ENCODE results near the gene ITPR3. TPM values are rescaled to one million over a fixed set of nuclear protein-coding genes. Genes with fewer than 3 reads are reported as not detected.

ITPR3 gene
- total and polyA plus RNA-seq, 4 donors, result 6.0 to 11.9 (median 8.7) TPM

DNA sequence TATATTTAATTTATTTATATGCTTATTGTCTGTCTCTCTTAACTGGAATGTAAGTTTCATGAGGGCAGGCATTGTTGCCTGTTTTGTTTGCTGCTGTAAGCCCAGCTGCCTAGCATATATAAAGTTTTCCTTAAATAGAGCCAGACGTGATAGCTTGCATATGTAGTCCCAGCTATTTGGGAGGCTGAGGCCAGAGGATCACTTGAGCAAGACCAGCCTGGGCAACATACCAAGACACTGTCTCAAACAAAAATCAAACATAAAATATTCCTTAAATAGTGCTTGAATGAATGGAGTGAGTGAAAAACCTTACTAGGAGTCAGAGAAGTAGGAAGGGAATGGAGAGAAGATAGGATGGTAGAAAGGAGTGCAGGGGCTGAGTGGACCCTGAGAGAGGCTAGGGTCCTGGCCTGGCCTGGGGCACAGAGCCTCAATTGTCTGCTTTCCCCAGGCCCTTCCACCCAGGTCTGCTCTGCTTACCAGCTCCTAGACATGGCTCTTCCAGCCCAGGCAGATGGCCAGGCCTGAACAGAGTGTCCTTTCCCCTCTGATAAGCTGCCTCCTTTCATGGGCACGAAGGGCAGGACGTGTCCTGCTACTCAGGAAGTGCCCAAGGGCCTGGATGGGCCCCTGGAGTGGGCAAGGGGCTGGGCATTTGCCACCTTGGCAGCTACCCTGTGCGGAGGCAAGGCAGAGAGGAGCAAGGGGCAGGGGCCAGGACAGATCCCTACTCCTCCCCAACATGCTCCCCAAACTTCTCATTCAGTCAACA is 23.4 kb upstream of the ITPR3 start:
- H3K4me3 ChIP-seq (ENCODE audit: low read depth, low read length), result no peak overlapping the region
- 80% methylated on average over 3 of the region's 4 CpGs for WGBS (ENCODE audit: insufficient coverage)
- H3K36me3 ChIP-seq (ENCODE audit: control insufficient read depth, insufficient read depth, low read length), result no peaks in the 10 kb centered on the region
- DNase-seq (ENCODE audit: low read depth in 4 of 6, low spot score in 6 of 6), result no peak
- H3K9me3 ChIP-seq (ENCODE audit: control insufficient read depth, insufficient read depth, low read length), result no peaks in the 10 kb centered on the region
- H3K27me3 ChIP-seq (ENCODE audit: control insufficient read depth, insufficient read depth, low read length), result peaks cover 7% of the 10 kb centered on the region
- H3K27ac ChIP-seq (ENCODE audit: low read depth, low read length), result no peak overlapping the region
- peaks cover 16% of the 10 kb centered on the region for H3K4me1 ChIP-seq (ENCODE audit: control insufficient read depth, insufficient read depth, low read length)

DNA sequence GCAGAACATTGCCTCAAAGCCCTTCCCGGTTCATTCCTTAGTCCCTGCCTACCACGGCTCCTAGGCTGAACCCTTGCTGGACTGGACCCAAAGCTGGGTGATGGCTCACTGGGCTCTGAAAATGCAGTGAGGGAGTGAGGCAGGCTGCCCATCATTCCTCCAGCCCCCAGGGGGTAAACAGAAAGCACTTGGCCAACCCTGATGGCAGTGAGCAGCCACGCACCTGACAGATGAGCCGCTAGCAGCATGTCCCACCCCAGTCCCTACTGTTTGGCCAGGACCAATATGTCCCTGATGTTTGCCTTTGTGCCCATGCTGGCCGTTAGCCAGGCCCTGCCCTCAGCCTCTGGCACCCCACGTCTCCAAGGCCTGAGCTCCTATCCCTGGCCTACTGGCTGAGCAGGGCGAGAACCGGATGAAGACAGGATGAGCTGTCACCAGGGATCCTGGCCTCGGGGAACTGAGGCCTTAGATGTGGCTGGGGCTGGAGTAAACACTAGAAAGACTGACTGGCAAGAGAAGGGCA is 21.6 kb upstream of the ITPR3 start:
- Histone ChIP-seq H3K36me3 (ENCODE audit: control insufficient read depth, insufficient read depth, low read length) (no peaks in the 10 kb centered on the region), H3K9me3 (ENCODE audit: control insufficient read depth, insufficient read depth, low read length) (no peaks in the 10 kb centered on the region), H3K27me3 (ENCODE audit: control insufficient read depth, insufficient read depth, low read length) (no peaks in the 10 kb centered on the region), H3K27ac (ENCODE audit: low read depth, low read length) (no peak overlapping the region), H3K4me3 (ENCODE audit: low read depth, low read length) (no peak overlapping the region), H3K4me1 (ENCODE audit: control insufficient read depth, insufficient read depth, low read length) (peaks cover 5% of the 10 kb centered on the region)
- DNase-seq (ENCODE audit: low read depth in 4 of 6, low spot score in 6 of 6), result peak in 1 of 6 donors; percentile 8
- 61% methylated on average over 9 of the region's 9 CpGs for WGBS (ENCODE audit: insufficient coverage)

DNA sequence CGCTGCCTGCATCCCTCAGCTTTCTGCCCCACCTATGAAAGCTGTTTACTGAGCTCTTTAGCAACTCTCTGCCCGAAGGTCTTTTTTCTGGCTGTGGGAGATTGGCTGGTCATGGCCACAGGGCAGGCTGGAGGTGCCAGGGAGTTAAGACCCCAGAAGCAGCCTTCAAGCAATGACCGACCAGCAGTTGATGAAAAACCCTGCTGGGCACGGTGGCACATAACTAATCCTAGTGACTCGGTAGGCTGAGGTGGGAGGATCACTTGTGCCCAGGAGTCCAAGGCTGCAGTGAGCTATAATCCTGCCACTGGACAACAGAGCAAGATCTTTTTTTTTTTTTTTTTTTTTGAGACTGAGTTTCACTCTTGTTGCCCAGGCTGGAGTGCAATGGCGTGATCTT is 20.4 kb upstream of the ITPR3 start:
- no peaks in the 10 kb centered on the region for H3K36me3 ChIP-seq (ENCODE audit: control insufficient read depth, insufficient read depth, low read length)
- no peaks in the 10 kb centered on the region for H3K27me3 ChIP-seq (ENCODE audit: control insufficient read depth, insufficient read depth, low read length)
- peaks cover 5% of the 10 kb centered on the region for H3K4me1 ChIP-seq (ENCODE audit: control insufficient read depth, insufficient read depth, low read length)
- no peak for DNase-seq (ENCODE audit: low read depth in 4 of 6, low spot score in 6 of 6)
- H3K9me3 ChIP-seq (ENCODE audit: control insufficient read depth, insufficient read depth, low read length), result no peaks in the 10 kb centered on the region
- H3K27ac ChIP-seq (ENCODE audit: low read depth, low read length), result no peak overlapping the region
- WGBS (ENCODE audit: insufficient coverage), result 92% methylated on average over 5 of the region's 6 CpGs
- H3K4me3 ChIP-seq (ENCODE audit: low read depth, low read length), result no peak overlapping the region

DNA sequence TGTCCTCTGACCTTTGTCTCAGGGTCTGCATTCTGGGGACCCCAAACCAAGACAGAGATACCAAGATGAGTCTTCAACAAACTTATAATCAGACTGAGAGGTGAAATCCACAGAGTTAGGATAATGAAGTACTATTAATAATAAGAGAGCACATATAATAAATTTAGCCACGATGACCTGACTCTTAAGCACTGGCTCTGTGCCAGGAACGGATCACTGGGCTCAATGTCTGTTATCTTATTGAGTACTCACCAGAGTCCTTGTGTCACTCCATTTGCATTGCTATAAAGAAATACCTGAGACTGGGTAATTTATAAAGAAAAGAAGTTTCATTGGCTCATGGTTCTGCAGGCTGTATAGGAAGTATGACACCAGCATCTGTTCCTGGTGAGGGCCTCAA is 18.9 kb upstream of the ITPR3 start:
- no peaks in the 10 kb centered on the region for H3K36me3 ChIP-seq (ENCODE audit: control insufficient read depth, insufficient read depth, low read length)
- WGBS (ENCODE audit: insufficient coverage), result no CpG with 5 or more reads among the region's 2 CpGs
- peak in 1 of 6 donors; percentile 20 for DNase-seq (ENCODE audit: low read depth in 4 of 6, low spot score in 6 of 6)
- no peak overlapping the region for H3K27ac ChIP-seq (ENCODE audit: low read depth, low read length)
- peaks cover 7% of the 10 kb centered on the region for H3K4me1 ChIP-seq (ENCODE audit: control insufficient read depth, insufficient read depth, low read length)
- H3K27me3 ChIP-seq (ENCODE audit: control insufficient read depth, insufficient read depth, low read length), result no peaks in the 10 kb centered on the region
- no peaks in the 10 kb centered on the region for H3K9me3 ChIP-seq (ENCODE audit: control insufficient read depth, insufficient read depth, low read length)
- H3K4me3 ChIP-seq (ENCODE audit: low read depth, low read length), result no peak overlapping the region

DNA sequence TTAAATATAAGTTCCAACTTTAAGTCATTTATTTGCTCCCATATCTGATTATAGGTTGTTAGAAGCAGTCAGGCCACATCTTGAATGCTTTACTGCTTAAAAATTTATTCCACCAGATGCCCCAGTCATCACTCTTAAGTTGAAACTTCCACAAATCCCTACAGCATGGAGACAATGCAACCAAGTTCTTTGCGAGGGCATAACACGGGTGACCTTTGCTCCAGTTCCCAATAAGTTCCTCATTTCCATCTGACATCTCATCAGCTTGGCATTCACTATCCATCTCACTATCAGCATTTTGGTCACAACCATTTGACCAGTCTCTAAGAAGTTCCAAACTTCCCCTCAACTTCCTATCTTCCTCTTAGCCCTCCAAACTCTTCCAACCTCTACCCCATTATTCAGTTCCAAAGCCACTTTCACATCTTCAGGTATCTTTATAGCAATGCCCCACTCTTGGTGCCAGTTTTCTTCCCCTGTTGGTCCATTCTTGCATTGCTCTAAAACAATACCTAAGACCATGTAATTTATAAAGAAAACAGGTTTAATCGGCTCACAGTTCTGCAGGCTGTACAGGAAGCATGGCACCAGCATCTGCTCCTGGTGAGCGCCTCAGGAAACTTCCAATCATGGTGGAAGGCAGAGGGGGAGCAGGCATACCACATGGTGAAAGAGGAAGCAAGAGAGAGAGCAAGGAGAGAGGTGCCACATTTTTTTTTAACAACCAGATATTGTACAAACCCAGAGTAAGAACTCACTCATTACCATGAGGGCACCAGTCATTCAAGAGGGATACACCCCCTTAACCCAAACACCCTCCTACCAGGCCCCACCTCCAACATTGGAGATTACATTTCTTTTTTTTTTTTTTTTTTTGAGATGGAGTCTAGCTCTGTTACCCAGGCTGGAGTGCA is 15.9 kb upstream of the ITPR3 start:
- Histone ChIP-seq H3K27me3 (ENCODE audit: control insufficient read depth, insufficient read depth, low read length) (no peaks in the 10 kb centered on the region), H3K4me3 (ENCODE audit: low read depth, low read length) (no peak overlapping the region), H3K27ac (ENCODE audit: low read depth, low read length) (no peak overlapping the region), H3K4me1 (ENCODE audit: control insufficient read depth, insufficient read depth, low read length) (peaks cover 29% of the 10 kb centered on the region), H3K36me3 (ENCODE audit: control insufficient read depth, insufficient read depth, low read length) (no peaks in the 10 kb centered on the region), H3K9me3 (ENCODE audit: control insufficient read depth, insufficient read depth, low read length) (no peaks in the 10 kb centered on the region)
- WGBS (ENCODE audit: insufficient coverage), result 85% methylated on average over 3 of the region's 4 CpGs
- DNase-seq (ENCODE audit: low read depth in 4 of 6, low spot score in 6 of 6), result no peak

DNA sequence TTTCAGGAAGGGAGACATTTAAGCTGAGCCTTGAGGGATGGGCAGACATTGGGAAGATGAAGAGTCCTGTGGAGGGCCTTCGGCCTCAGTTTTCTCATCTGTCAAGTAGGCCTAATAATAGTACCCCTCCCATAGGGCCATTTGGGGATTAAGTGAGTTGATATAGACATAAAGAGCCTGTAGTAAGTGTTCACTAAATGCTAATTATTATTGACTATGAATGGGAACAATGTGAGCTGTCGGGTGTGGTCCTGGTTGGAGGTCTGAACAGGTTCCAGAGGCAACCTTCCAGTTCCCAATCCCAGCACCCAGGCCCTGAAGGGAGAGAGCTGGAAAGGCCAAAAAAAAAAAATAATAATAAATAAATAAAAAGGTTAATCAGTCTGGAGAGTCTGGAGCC is 14.5 kb upstream of the ITPR3 start:
- no peak overlapping the region for H3K4me3 ChIP-seq (ENCODE audit: low read depth, low read length)
- no peak overlapping the region for H3K27ac ChIP-seq (ENCODE audit: low read depth, low read length)
- WGBS (ENCODE audit: insufficient coverage), result no CpG with 5 or more reads among the region's 2 CpGs
- H3K36me3 ChIP-seq (ENCODE audit: control insufficient read depth, insufficient read depth, low read length), result no peaks in the 10 kb centered on the region
- DNase-seq (ENCODE audit: low read depth in 4 of 6, low spot score in 6 of 6), result no peak
- H3K27me3 ChIP-seq (ENCODE audit: control insufficient read depth, insufficient read depth, low read length), result no peaks in the 10 kb centered on the region
- no peaks in the 10 kb centered on the region for H3K9me3 ChIP-seq (ENCODE audit: control insufficient read depth, insufficient read depth, low read length)
- peaks cover 43% of the 10 kb centered on the region for H3K4me1 ChIP-seq (ENCODE audit: control insufficient read depth, insufficient read depth, low read length)

DNA sequence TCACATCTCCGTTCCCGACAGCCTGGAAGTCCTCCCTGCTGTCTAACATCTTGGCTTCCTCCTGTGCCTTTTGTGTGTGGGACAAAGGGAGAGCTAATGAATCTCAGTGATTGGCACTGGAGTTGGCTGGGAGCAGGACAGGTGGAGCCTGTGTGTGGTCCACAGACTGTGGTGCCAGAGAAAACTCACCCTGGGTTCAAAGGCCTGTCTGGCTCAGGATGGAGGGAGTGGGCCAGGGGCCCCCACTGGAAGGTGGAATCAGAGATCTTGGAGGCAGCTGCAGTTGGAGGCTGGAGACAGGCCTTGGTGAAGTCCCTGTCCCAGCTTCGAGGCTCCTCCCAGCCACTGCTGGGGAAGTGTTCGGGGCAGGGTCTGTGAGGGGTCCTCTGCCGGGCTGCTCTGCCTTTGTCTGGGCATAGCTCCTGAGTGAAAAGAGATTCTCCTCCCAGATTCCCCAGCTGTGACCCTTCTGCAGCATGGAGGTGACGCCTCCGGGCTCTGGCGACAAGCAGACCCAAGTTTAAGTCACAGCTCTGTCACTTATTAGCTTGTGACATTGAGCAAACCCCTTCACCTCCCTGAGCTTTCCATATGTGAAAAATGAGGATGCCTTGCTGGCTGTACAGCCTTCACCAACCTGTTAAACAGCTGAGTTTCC is 13.9 kb upstream of the ITPR3 start:
- WGBS (ENCODE audit: insufficient coverage), result 0% methylated on average over 3 of the region's 8 CpGs
- Histone ChIP-seq H3K27ac (ENCODE audit: low read depth, low read length) (peak overlapping the region; percentile 71), H3K4me3 (ENCODE audit: low read depth, low read length) (no peak overlapping the region), H3K4me1 (ENCODE audit: control insufficient read depth, insufficient read depth, low read length) (peaks cover 47% of the 10 kb centered on the region), H3K36me3 (ENCODE audit: control insufficient read depth, insufficient read depth, low read length) (no peaks in the 10 kb centered on the region), H3K9me3 (ENCODE audit: control insufficient read depth, insufficient read depth, low read length) (peaks cover 3% of the 10 kb centered on the region), H3K27me3 (ENCODE audit: control insufficient read depth, insufficient read depth, low read length) (no peaks in the 10 kb centered on the region)
- DNase-seq (ENCODE audit: low read depth in 4 of 6, low spot score in 6 of 6), result peak in 1 of 6 donors; percentile 50

DNA sequence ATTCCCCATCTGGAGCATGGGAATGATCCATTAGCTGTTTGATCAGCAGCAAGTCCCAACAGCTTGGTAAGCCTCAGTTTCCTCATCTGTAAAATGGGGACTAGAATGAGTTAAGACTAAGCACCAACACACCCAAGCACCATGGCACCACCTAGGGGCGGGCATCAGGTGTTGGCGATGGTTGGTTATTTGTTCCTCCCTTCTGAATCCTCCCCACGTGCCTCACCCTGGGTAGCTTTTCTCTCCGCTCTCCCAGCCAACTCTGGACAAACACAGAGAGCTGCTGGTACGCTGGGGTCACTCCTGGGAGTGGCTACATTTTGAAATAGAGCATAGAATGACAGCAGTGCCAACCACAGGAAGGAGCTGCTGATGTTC is 13.3 kb upstream of the ITPR3 start:
- 71% methylated on average over 4 of the region's 5 CpGs for WGBS (ENCODE audit: insufficient coverage)
- Histone ChIP-seq H3K9me3 (ENCODE audit: control insufficient read depth, insufficient read depth, low read length) (peaks cover 3% of the 10 kb centered on the region), H3K4me3 (ENCODE audit: low read depth, low read length) (no peak overlapping the region), H3K27me3 (ENCODE audit: control insufficient read depth, insufficient read depth, low read length) (no peaks in the 10 kb centered on the region), H3K4me1 (ENCODE audit: control insufficient read depth, insufficient read depth, low read length) (peaks cover 47% of the 10 kb centered on the region), H3K36me3 (ENCODE audit: control insufficient read depth, insufficient read depth, low read length) (no peaks in the 10 kb centered on the region), H3K27ac (ENCODE audit: low read depth, low read length) (peak overlapping the region; percentile 71)
- DNase-seq (ENCODE audit: low read depth in 4 of 6, low spot score in 6 of 6), result no peak

DNA sequence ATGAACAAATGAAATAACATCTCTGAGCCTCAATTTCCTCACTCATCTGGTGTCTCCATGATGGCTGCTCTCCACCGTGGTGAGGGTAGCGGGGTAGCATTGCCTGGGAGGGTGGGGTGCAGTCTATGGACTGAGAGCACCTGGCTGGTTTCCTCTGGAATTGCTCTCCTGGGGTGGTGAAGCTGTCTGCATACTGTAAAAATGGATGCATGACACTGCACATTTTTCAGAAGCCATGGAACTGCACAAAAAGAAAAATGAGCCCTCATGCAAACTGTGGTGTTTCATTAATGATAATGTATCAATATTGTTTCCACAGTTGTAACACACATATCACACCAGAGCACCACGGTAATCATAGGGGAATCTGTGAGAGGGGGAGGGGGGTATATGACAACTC is 12.1 kb upstream of the ITPR3 start:
- DNase-seq (ENCODE audit: low read depth in 4 of 6, low spot score in 6 of 6), result peak in 1 of 6 donors; percentile 18
- peaks cover 57% of the 10 kb centered on the region for H3K4me1 ChIP-seq (ENCODE audit: control insufficient read depth, insufficient read depth, low read length)
- H3K9me3 ChIP-seq (ENCODE audit: control insufficient read depth, insufficient read depth, low read length), result peaks cover 3% of the 10 kb centered on the region
- peak overlapping the region; percentile 71 for H3K27ac ChIP-seq (ENCODE audit: low read depth, low read length)
- H3K4me3 ChIP-seq (ENCODE audit: low read depth, low read length), result no peak overlapping the region
- WGBS (ENCODE audit: insufficient coverage), result no CpG with 5 or more reads among the region's 3 CpGs
- H3K36me3 ChIP-seq (ENCODE audit: control insufficient read depth, insufficient read depth, low read length), result no peaks in the 10 kb centered on the region
- no peaks in the 10 kb centered on the region for H3K27me3 ChIP-seq (ENCODE audit: control insufficient read depth, insufficient read depth, low read length)
